A673 (cell line): ENCODE measurements around the gene FAM228B. TPM values are rescaled to one million over a fixed set of nuclear protein-coding genes. Genes with fewer than 3 reads are reported as not detected.

Experiments used
- Bru-seq: library from RNA; stranded (reverse); fragments of 400-500 nt; gene quantifications from one replicate; lab custom pipeline; 2021; lab: Mats Ljungman, UMichigan
- BruChase-seq, 2 experiments: library from RNA; stranded (reverse); fragments of 400-500 nt; gene quantifications; one replicate each; lab custom pipeline; 2021; lab: Mats Ljungman, UMichigan
- BruUV-seq: library from RNA; stranded (reverse); fragments of 400-500 nt; replicated peaks from 2 replicates; lab custom pipeline; 2021; lab: Mats Ljungman, UMichigan
- CTCF ChIA-PET: fragments of 300-600 bp; sonication (Branson Sonifier 250); formaldehyde crosslinking; loops from one replicate; lab custom pipeline; 2022; ENCODE audit warnings: antibody characterized with exemption; lab: Charles Lee
- POLR2A ChIA-PET: fragments of 300-600 bp; sonication (Branson Sonifier 250); formaldehyde crosslinking; loops from one replicate; lab custom pipeline; 2022; ENCODE audit warnings: antibody characterized with exemption; ENCODE audit not compliant: low non-redundant PET; lab: Charles Lee
- DNase-seq: peaks from one replicate; pipeline ENCODE4 v3.0.0-alpha.2; 2015; ENCODE audit warnings: low spot score
- H3K27ac ChIP-seq: fragments of 200-600 bp; sonication (generic); 2 replicates; pipeline ENCODE4 v1.5.1; 2016; ENCODE audit warnings: mixed run types, low read depth, mild to moderate bottlenecking, mixed read lengths, antibody characterized with exemption, low read length; ENCODE audit not compliant: poor library complexity, severe bottlenecking
- H3K27me3 ChIP-seq: fragments of 200-600 bp; sonication (generic); replicated peaks from 2 replicates; pipeline ENCODE4 v1.6.1; 2017; ENCODE audit warnings: mixed run types, low read depth, mild to moderate bottlenecking, mixed read lengths, antibody characterized with exemption, low read length; ENCODE audit not compliant: insufficient read depth, poor library complexity
- H3K36me3 ChIP-seq: fragments of 200-600 bp; sonication (generic); 2 replicates; pipeline ENCODE4 v1.6.1; 2016; ENCODE audit warnings: mixed run types, mild to moderate bottlenecking, mixed read lengths, antibody characterized with exemption, low read length; ENCODE audit not compliant: insufficient read depth, poor library complexity, severe bottlenecking
- H3K4me1 ChIP-seq: fragments of 200-600 bp; sonication (generic); 2 replicates; pipeline ENCODE4 v1.6.1; 2017; ENCODE audit warnings: mixed run types, mild to moderate bottlenecking, mixed read lengths, antibody characterized with exemption, low read length; ENCODE audit not compliant: insufficient read depth, poor library complexity, severe bottlenecking
- H3K4me3 ChIP-seq: fragments of 200-600 bp; sonication (generic); 2 replicates; pipeline ENCODE4 v1.5.1; 2016; ENCODE audit warnings: low read depth, mixed run types, mild to moderate bottlenecking, mixed read lengths, low read length; ENCODE audit not compliant: poor library complexity, severe bottlenecking
- H3K9me3 ChIP-seq: fragments of 200-600 bp; sonication (generic); 2 replicates; pipeline ENCODE4 v1.6.1; 2016; ENCODE audit warnings: mixed run types, low read depth, mild to moderate bottlenecking, mixed read lengths, antibody characterized with exemption, low read length; ENCODE audit not compliant: poor library complexity, severe bottlenecking
- EZH2 ChIP-seq: fragments of 200-600 bp; sonication (generic); IDR thresholded peaks from 2 replicates; pipeline ENCODE4 v1.6.1; 2017; ENCODE audit warnings: borderline replicate concordance, low read depth, mild to moderate bottlenecking, mixed read lengths, antibody characterized with exemption, low read length; ENCODE audit not compliant: poor library complexity, severe bottlenecking
- intact Hi-C: fragments of 100-400 bp; cut with micrococcal nuclease; formaldehyde crosslinking; loops from one replicate; pipeline ENCODE4 v1.10.0; 2022; ENCODE audit not compliant: unreplicated experiment
- long read RNA-seq: library from polyadenylated mRNA; stranded (forward); transcript quantifications from one replicate; pipeline ENCODE4 v2.0.0, GENCODE V29; 2022
- total RNA-seq: library from RNA; stranded (reverse); gene quantifications from 2 replicates; pipeline ENCODE4 v1.2.3, GENCODE V29; 2021
- TF ChIP-seq, protein P1 (sequence below): fragments of 300-800, 200-600 bp; sonication (generic); conservative IDR thresholded peaks from 2 replicates; pipeline ENCODE4 v1.5.1; 2017; ENCODE audit warnings: low read depth, mild to moderate bottlenecking, antibody characterized with exemption, low read length, moderate library complexity, mixed read lengths

Gene FAM228B
- total RNA-seq, result 6.8 and 11.3 TPM in 2 replicates
- Bru-seq, nascent RNA, result percentile 57 among the genes with signal in this experiment
- BruChase-seq, experiment 1, labeled RNA remaining after a 2-hour chase, result percentile 56 among the genes with signal in this experiment
- percentile 59 among the genes with signal in this experiment for BruChase-seq, experiment 2, labeled RNA remaining after a 6-hour chase
- long read RNA-seq, partial matches to known transcripts, result 1 of 4 reads
- long read RNA-seq, other reads (novel, unspliced or antisense), result 3 of 4 reads

DNA sequence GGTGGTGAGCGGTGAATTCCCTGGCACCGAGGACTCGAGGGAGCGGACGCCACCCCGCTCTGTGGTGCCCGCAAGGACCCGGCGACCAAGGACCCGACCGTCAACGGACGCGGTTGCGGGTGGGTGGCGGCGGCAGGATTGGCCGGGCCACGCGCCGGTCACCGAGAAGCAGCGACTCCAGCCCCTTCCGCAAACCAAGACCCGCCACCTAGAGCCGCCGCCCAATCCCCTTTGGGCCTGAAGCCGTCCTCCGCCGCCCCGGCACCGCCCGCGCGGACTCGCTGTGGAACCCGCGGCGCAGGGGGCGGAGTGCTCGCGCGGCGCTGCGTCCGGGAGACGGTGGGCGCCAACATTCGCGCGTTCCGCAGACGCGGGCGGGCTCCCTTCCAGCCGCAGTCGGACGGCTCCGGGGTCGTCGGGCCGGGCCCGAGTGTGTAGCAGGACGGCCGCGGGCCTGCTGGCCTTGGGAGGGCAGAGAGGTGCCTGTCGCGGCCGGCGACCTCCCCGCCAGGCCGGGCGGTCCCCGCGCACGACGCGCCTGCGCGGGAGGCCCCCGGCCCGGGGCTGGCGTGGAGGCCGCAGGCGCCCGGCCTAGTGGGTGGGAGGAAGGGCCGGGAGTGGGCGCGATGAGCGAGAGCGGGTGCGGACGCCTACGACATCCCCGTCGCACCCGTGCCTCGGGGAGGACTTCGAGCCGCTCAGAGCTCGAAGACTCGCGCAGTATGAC lies at the start of gene FAM228B, which contains the start of gene PFN4:
TSS of gene FAM228B (plus strand) at position 275 of the 727 bp plus-strand sequence. CDS start 893 bp downstream, outside the sequence.
TSS of gene PFN4 (minus strand) at position 140 of the 727 bp plus-strand sequence. CDS start 799 bp downstream, outside the sequence.
- peaks cover 11% of the 10 kb centered on the region for H3K4me1 ChIP-seq
- intact Hi-C loops, result no loop called here
- CTCF ChIA-PET, result no interaction called here
- POLR2A ChIA-PET, result no interaction called here
- BruUV-seq, result no TSS peak
- H3K36me3 ChIP-seq, result no peaks in the 10 kb centered on the region
- H3K27ac ChIP-seq, result peak within 1 kb of the TSS; percentile 73
- peak within 1 kb of the TSS; percentile 56 for H3K4me3 ChIP-seq
- peak; percentile 84 for DNase-seq
- H3K9me3 ChIP-seq, result no peaks in the 10 kb centered on the region
- no peaks in the 10 kb centered on the region for H3K27me3 ChIP-seq
- TF ChIP-seq, protein P1, sequence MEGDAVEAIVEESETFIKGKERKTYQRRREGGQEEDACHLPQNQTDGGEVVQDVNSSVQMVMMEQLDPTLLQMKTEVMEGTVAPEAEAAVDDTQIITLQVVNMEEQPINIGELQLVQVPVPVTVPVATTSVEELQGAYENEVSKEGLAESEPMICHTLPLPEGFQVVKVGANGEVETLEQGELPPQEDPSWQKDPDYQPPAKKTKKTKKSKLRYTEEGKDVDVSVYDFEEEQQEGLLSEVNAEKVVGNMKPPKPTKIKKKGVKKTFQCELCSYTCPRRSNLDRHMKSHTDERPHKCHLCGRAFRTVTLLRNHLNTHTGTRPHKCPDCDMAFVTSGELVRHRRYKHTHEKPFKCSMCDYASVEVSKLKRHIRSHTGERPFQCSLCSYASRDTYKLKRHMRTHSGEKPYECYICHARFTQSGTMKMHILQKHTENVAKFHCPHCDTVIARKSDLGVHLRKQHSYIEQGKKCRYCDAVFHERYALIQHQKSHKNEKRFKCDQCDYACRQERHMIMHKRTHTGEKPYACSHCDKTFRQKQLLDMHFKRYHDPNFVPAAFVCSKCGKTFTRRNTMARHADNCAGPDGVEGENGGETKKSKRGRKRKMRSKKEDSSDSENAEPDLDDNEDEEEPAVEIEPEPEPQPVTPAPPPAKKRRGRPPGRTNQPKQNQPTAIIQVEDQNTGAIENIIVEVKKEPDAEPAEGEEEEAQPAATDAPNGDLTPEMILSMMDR, result no peak
- no peak for TF ChIP-seq EZH2

DNA sequence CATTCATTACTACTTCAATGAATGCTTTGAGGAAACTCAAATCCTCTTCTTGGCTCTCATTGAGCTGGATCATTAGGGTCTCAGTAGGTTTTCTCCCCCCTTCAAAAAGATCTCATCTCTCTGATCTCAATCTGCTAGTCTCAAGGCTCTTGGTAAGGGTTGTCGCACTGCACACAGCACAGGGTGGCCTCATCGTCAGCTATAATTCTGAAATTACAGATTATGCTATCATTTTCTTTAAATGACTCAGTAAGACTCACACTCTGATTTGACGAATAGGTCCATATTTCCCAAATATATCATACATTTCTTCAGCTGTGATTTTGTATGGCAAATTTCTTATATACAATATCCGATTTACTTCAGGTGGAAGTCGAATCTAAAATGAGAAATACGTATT lies 49.5 kb upstream of the FAM228B start:
- no TSS peak for BruUV-seq
- POLR2A ChIA-PET, result no interaction called here
- H3K4me3 ChIP-seq, result no peak overlapping the region
- intact Hi-C loops, result no loop called here
- H3K27ac ChIP-seq, result no peak overlapping the region
- no peaks in the 10 kb centered on the region for H3K27me3 ChIP-seq
- CTCF ChIA-PET, result no interaction called here
- DNase-seq, result no peak
- H3K4me1 ChIP-seq, result peaks cover 7% of the 10 kb centered on the region
- no peak for TF ChIP-seq EZH2
- TF ChIP-seq, protein P1, result no peak
- H3K9me3 ChIP-seq, result no peaks in the 10 kb centered on the region
- peaks cover 21% of the 10 kb centered on the region for H3K36me3 ChIP-seq

DNA sequence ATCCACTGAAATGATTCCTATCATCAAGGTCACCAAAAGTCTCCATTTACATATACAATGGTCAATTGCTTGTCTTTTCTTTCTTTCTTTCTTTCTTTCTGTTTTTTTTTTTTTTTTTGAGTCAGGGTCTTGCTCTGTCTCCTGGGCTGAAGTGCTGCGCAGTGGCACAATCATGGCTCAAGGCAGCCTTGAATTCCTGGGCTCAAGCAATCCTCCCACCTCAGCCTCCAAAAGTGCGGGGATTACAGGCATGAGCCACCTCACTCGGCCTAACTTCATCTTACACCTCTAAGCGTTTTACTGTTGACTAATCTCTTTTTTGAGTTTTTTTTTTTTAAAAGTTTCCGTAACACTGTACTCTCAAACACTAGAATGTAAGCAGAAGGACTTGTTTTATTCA lies 48.0 kb upstream of the FAM228B start:
- no peak for DNase-seq
- ChIA-PET POLR2A (no interaction called here), CTCF (no interaction called here)
- peaks cover 7% of the 10 kb centered on the region for H3K4me1 ChIP-seq
- intact Hi-C loops, result loop anchor here (5.0 kb wide), 1 partner anchor 253 kb away; no protein-coding TSS in a partner anchor
- no peaks in the 10 kb centered on the region for H3K27me3 ChIP-seq
- peak overlapping the region; percentile 82 for H3K4me3 ChIP-seq
- TF ChIP-seq EZH2, result no peak
- TF ChIP-seq, protein P1, result no peak
- BruUV-seq, result no TSS peak
- H3K9me3 ChIP-seq, result no peaks in the 10 kb centered on the region
- H3K27ac ChIP-seq, result peak overlapping the region; percentile 67
- H3K36me3 ChIP-seq, result peaks cover 21% of the 10 kb centered on the region
